Stimulated activated effector memory CD8-positive, alpha-beta T cell treated with anti-CD3 and anti-CD28 coated beads, Interleukin-12 subunit alpha, Interleukin-12 subunit beta, amount 100 ng/mL, for 72 hours (primary cell): Measurements from ENCODE around the gene RALGPS1.

Experiments
- ATAC-seq: fragments of 150-1000 bp; cut with Tn5 transposase; 2 replicates; pipeline ENCODE4 v1.10.0; 2021
- DNase-seq, 2 donors: peaks; one replicate each; pipeline ENCODE4 v3.0.0; 2021 to 2022; ENCODE audit warnings: low spot score in 2 of 2
- H3K27ac Mint-ChIP-seq: one replicate; pipeline ENCODE4 v1.8.0; 2022; ENCODE audit warnings: mild to moderate bottlenecking, mixed read lengths
- H3K36me3 Mint-ChIP-seq: one replicate; pipeline ENCODE4 v1.8.0; 2022; ENCODE audit warnings: mild to moderate bottlenecking, mixed read lengths
- H3K4me1 Mint-ChIP-seq: one replicate; pipeline ENCODE4 v1.8.0; 2022; ENCODE audit warnings: mixed read lengths
- H3K4me3 Mint-ChIP-seq: one replicate; pipeline ENCODE4 v1.8.0; 2022; ENCODE audit warnings: mild to moderate bottlenecking, mixed read lengths
- H3K9me3 Mint-ChIP-seq: one replicate; pipeline ENCODE4 v1.8.0; 2022; ENCODE audit warnings: mixed read lengths

RALGPS1 gene

GRCh38 chr9:127245637-127246164 is 331.1 kb downstream of the RALGPS1 start:
- no peaks in the 10 kb centered on the region for H3K36me3 Mint-ChIP-seq
- DNase-seq (no peak), ATAC-seq (no peak)
- no peaks in the 10 kb centered on the region for H3K9me3 Mint-ChIP-seq
- H3K27ac Mint-ChIP-seq: no peak overlapping the region
- H3K4me1 Mint-ChIP-seq: peaks cover 13% of the 10 kb centered on the region
- peak overlapping the region; percentile 81 for H3K4me3 Mint-ChIP-seq

GRCh38 chr9:127248241-127248640 is 333.7 kb downstream of the RALGPS1 start:
- H3K36me3 Mint-ChIP-seq: no peaks in the 10 kb centered on the region
- ATAC-seq: no peak
- H3K9me3 Mint-ChIP-seq: no peaks in the 10 kb centered on the region
- peaks cover 13% of the 10 kb centered on the region for H3K4me1 Mint-ChIP-seq
- H3K27ac Mint-ChIP-seq: no peak overlapping the region
- no peak overlapping the region for H3K4me3 Mint-ChIP-seq
- DNase-seq: no peak

GRCh38 chr9:127249877-127250276 is 335.3 kb downstream of the RALGPS1 start:
- ATAC-seq: no peak
- H3K4me1 Mint-ChIP-seq: peaks cover 11% of the 10 kb centered on the region
- no peaks in the 10 kb centered on the region for H3K36me3 Mint-ChIP-seq
- no peaks in the 10 kb centered on the region for H3K9me3 Mint-ChIP-seq
- H3K4me3 Mint-ChIP-seq: no peak overlapping the region
- no peak for DNase-seq
- peak overlapping the region; percentile 3 for H3K27ac Mint-ChIP-seq

- no peaks in the 10 kb centered on the region for H3K9me3 Mint-ChIP-seq
- no peak overlapping the region for H3K4me3 Mint-ChIP-seq
- no peak for DNase-seq
- H3K36me3 Mint-ChIP-seq: no peaks in the 10 kb centered on the region
- ATAC-seq: no peak
- peaks cover under 1% of the 10 kb centered on the region for H3K4me1 Mint-ChIP-seq
- no peak overlapping the region for H3K27ac Mint-ChIP-seq
These were observed 336.4 kb downstream of the RALGPS1 start for GRCh38 chr9:127250896-127251391.

GRCh38 chr9:127252410-127253318 is 338.1 kb downstream of the RALGPS1 start:
- Mint-ChIP-seq H3K36me3 (no peaks in the 10 kb centered on the region), H3K27ac (no peak overlapping the region), H3K9me3 (no peaks in the 10 kb centered on the region), H3K4me1 (no peaks in the 10 kb centered on the region), H3K4me3 (no peak overlapping the region)
- no peak for DNase-seq
- ATAC-seq: no peak

DNA sequence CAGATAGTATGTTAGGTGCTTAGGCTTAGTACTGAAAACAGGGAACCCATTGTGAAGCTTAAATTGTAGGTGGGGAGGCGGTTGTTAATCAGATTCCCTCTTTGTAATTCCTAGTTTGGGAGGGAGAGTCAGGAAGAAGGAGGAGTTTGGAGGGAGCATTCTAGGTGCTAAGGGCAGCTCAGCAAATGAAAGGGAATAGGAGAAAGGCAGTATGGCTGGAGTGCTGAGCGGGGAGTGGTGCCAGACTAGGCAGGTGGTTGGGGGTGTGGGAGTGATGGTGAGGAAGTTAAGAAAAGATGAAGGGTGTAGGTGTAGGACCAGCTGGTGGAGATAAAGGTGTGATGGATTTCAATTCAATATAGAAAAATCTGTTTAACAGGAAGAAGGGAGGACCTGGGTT is 338.9 kb downstream of the RALGPS1 start:
- Mint-ChIP-seq H3K9me3 (no peaks in the 10 kb centered on the region), H3K36me3 (no peaks in the 10 kb centered on the region), H3K4me1 (no peaks in the 10 kb centered on the region), H3K4me3 (no peak overlapping the region), H3K27ac (no peak overlapping the region)
- no peak for ATAC-seq
- DNase-seq: no peak

GRCh38 chr9:127255692-127256091 is 341.1 kb downstream of the RALGPS1 start:
- Mint-ChIP-seq H3K36me3 (no peaks in the 10 kb centered on the region), H3K4me1 (no peaks in the 10 kb centered on the region), H3K4me3 (no peak overlapping the region), H3K9me3 (no peaks in the 10 kb centered on the region), H3K27ac (no peak overlapping the region)
- no peak for DNase-seq
- ATAC-seq: no peak

GRCh38 chr9:127256324-127256723 is 341.7 kb downstream of the RALGPS1 start:
- no peaks in the 10 kb centered on the region for H3K36me3 Mint-ChIP-seq
- ATAC-seq (no peak), DNase-seq (no peak)
- no peak overlapping the region for H3K27ac Mint-ChIP-seq
- no peak overlapping the region for H3K4me3 Mint-ChIP-seq
- H3K4me1 Mint-ChIP-seq: no peaks in the 10 kb centered on the region
- H3K9me3 Mint-ChIP-seq: no peaks in the 10 kb centered on the region

DNA sequence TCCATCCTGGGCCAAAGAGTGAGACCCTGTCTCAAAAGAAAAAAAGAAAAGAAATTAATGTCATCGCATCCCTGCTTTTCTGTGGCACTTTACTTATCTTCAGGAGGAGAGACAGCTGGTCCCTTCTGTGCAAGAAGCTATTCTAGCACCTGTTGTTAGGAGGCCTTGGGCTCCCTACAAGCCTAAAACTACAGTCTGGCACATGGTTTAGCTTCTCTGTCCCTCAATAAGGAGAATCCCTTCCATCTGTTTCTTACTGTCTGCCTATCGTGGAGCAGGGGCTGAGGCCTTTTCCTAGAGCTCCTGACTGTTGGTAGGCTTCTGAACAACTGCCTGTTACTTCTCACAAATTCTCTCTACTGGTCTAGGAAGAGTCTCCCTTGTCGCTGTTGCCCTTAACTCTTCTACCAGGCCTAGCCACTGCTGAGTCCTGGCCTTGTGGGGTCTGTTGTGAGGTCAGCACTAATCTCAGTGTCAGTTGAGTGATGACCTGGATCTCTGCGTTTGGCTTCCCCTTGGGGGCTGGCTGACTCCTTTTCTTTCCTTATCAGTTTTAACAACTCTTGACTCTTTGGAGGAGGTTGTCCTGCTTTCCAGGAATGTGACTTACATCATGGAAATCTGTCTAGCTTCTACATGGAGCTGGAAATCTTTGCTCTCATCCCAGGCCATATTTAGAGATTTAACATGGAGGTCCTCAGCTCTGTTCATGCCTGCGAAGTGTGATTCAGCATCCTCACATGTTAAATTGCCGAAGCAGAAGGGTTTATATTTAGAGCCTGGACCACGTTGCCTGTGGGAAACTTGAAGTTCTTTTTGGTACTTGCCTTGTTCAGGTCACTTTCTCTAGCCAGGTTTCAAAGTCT is 344.3 kb downstream of the RALGPS1 start:
- ATAC-seq (no peak), DNase-seq (no peak)
- no peaks in the 10 kb centered on the region for H3K9me3 Mint-ChIP-seq
- no peaks in the 10 kb centered on the region for H3K4me1 Mint-ChIP-seq
- no peaks in the 10 kb centered on the region for H3K36me3 Mint-ChIP-seq
- no peak overlapping the region for H3K27ac Mint-ChIP-seq
- H3K4me3 Mint-ChIP-seq: no peak overlapping the region

DNA sequence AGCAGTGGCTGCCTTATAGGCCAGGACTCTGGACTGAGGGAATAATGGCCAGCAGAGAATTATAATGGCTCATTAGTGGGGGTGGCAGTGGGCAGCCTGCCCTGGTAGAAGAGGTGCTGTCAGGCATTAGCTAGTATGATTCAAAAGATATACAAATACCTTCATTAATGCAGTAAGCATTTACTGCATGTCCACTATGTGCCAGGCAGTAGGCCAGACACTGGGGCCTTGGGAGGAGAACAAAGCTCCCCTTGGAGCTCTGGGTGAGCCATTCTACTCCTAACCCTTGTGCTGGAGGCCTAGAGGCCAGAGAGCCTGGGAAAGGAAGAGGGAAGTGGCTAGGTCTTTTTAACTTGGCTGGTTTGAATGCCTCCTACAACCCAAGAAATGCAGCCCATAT is 348.0 kb downstream of the RALGPS1 start:
- Mint-ChIP-seq H3K4me1 (no peaks in the 10 kb centered on the region), H3K4me3 (no peak overlapping the region), H3K27ac (no peak overlapping the region), H3K9me3 (no peaks in the 10 kb centered on the region), H3K36me3 (no peaks in the 10 kb centered on the region)
- ATAC-seq: no peak
- no peak for DNase-seq

DNA sequence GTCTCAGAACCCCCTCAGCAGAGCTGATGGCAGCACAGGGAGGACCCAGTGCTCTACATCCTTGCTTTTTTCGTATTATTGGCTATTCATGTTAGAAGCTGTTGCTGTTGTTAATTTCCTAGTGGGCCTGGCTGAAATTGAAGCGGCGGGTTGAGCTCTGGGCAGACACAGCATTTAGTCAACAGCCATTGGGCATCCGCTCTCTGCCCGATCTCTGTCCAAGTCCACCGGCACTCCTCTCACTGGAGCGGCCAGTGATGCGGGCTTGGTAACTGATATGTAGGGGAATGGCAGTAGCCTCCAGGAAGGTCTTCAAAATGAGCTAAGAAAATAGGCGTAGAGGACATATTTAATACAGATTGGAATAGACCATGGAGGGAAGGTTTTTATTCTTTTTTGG is 348.7 kb downstream of the RALGPS1 start:
- Mint-ChIP-seq H3K9me3 (no peaks in the 10 kb centered on the region), H3K27ac (no peak overlapping the region), H3K4me3 (no peak overlapping the region), H3K36me3 (no peaks in the 10 kb centered on the region), H3K4me1 (no peaks in the 10 kb centered on the region)
- ATAC-seq: no peak
- DNase-seq: no peak

DNA sequence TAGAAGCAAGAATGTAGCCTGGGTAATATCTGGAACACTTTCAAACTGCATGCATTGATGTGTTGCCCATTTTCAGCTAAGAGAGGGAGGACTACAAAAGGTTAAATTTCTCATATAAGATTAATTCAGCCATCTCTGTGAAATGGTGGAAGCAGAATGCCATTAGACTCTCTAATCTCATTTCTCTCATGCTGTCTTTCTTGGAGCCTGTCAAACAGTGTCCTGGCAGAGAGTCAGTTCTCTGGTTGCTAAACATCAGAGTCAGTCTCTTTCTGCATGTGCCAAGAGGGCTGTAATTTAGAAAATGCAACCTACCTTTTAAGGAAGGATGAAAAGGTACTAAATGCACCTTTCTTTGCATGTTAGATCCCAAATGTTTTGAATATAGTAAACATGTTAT is 349.1 kb downstream of the RALGPS1 start:
- DNase-seq (no peak), ATAC-seq (no peak)
- no peaks in the 10 kb centered on the region for H3K4me1 Mint-ChIP-seq
- H3K36me3 Mint-ChIP-seq: no peaks in the 10 kb centered on the region
- H3K4me3 Mint-ChIP-seq: no peak overlapping the region
- H3K27ac Mint-ChIP-seq: no peak overlapping the region
- no peaks in the 10 kb centered on the region for H3K9me3 Mint-ChIP-seq

DNA sequence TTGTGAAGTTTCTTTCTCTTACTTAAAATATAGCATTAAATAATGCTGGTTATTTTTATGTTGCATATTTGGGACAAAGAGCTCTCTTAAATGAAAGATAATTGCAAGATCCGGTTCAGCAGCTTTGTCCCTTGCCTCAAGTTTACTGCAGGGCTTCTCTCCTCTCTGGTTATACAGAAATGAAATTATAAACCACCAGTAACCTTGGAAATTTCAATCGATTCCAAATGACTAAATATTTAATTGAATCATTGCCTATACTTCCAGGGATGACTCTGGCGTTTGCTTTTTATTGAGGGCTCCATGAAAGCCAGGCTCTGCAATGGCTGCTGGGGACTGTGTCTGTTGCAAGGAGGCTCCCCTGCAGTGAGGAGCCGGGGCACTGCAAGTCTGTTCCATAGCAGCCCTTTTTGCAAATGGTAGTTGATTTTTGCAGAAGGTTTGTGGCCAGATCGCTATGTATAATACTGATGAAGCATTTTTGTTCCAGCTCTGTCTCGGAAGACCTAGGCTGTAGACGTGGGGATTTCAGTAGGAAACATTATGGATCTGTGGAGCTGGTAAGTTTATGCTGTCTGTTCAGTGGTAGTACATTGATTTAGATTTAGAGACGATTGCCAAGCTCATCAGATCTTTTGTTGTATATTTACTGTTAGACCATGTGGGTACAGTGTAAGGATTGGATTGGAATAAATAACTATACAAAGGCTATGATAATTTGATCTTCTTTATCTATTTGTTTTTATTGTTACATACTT is 350.1 kb downstream of the RALGPS1 start, which contains the start of gene GARNL3:
GARNL3 (plus strand) TSS at position 313 of the 758 bp plus-strand sequence; CDS start at position 417, 104 bp downstream.
- DNase-seq: no peak
- H3K27ac Mint-ChIP-seq: no peak within 1 kb of the TSS
- H3K36me3 Mint-ChIP-seq: no peaks in the 10 kb centered on the region
- H3K4me1 Mint-ChIP-seq: no peaks in the 10 kb centered on the region
- H3K9me3 Mint-ChIP-seq: no peaks in the 10 kb centered on the region
- H3K4me3 Mint-ChIP-seq: no peak within 1 kb of the TSS
- ATAC-seq: no peak

- Mint-ChIP-seq H3K4me3 (no peak overlapping the region), H3K27ac (no peak overlapping the region), H3K4me1 (no peaks in the 10 kb centered on the region), H3K36me3 (no peaks in the 10 kb centered on the region), H3K9me3 (no peaks in the 10 kb centered on the region)
- ATAC-seq (no peak), DNase-seq (no peak)
These were observed 353.4 kb downstream of the RALGPS1 start for GRCh38 chr9:127267793-127268525.
